Activated CD4-positive, alpha-beta memory T cell treated with anti-CD3 and anti-CD28 coated beads for 36 hours (primary cell): Measurements from ENCODE around the gene PLCD4. TPM values are rescaled to one million over a fixed set of nuclear protein-coding genes. Genes with fewer than 3 reads are reported as not detected.
A peak's percentile ranks its signal among the peaks of the same experiment; 100 is the strongest.

Source experiments
- CTCF ChIA-PET: fragments of 350-600 bp; sonication (Branson Sonifier 250); formaldehyde crosslinking; loops from one replicate; lab custom pipeline; 2021; ENCODE audit warnings: antibody characterized with exemption, inconsistent platforms; lab: Charles Lee
- POLR2A ChIA-PET: fragments of 350-600 bp; sonication (Branson Sonifier 250); formaldehyde crosslinking; loops from one replicate; lab custom pipeline; 2021; ENCODE audit warnings: antibody characterized with exemption; lab: Charles Lee
- DNase-seq: peaks from one replicate; pipeline ENCODE4 v3.0.0-alpha.2; 2020
- H3K27ac Mint-ChIP-seq: one replicate; pipeline ENCODE4 v1.8.0; 2021; ENCODE audit warnings: mixed read lengths
- H3K27me3 Mint-ChIP-seq: one replicate; pipeline ENCODE4 v1.8.0; 2021; ENCODE audit warnings: mixed read lengths
- H3K36me3 Mint-ChIP-seq: one replicate; pipeline ENCODE4 v1.8.0; 2021; ENCODE audit warnings: mixed read lengths
- H3K4me1 Mint-ChIP-seq: one replicate; pipeline ENCODE4 v1.8.0; 2021; ENCODE audit warnings: low read depth, mixed read lengths
- H3K4me3 Mint-ChIP-seq: one replicate; pipeline ENCODE4 v1.8.0; 2021; ENCODE audit warnings: mild to moderate bottlenecking, mixed read lengths
- H3K9me3 Mint-ChIP-seq: one replicate; pipeline ENCODE4 v1.8.0; 2021; ENCODE audit warnings: mixed read lengths
- intact Hi-C: fragments of 100-400 bp; cut with micrococcal nuclease; formaldehyde crosslinking; loops from one replicate; pipeline ENCODE4 v1.15.1; 2023
- total RNA-seq, 2 experiments: library from RNA; stranded (reverse); gene quantifications; one replicate each; pipeline ENCODE4 v1.2.3, GENCODE V29; 2021

PLCD4 gene
- total RNA-seq, 2 experiments from 2014 or later = 0.51 to 0.78 TPM

GRCh38 chr2:218671654-218672566 is 64.2 kb downstream of the PLCD4 start, which contains the start of the genes RNF25 and STK36:
RNF25 (minus strand) TSS chr2:218672002; CDS start chr2:218671970, 32 bp downstream.
STK36 (plus strand) TSS chr2:218672086; CDS start chr2:218672830, 744 bp downstream.
- Mint-ChIP-seq H3K9me3 (no peaks in the 10 kb centered on the region), H3K4me3 (peak within 1 kb of the TSS; percentile 96), H3K4me1 (peaks cover 22% of the 10 kb centered on the region), H3K36me3 (peaks cover 3% of the 10 kb centered on the region), H3K27ac (peak within 1 kb of the TSS; percentile 89), H3K27me3 (no peaks in the 10 kb centered on the region)
- CTCF ChIA-PET = interaction anchor here (0.6 to 5.2 kb wide), 9 partner anchors 10 to 226 kb away, joined by 3 to 38 read pairs (median 7); partner anchors contain the start of genes BCS1L, TTLL4 and ZNF142
- DNase-seq = peak; percentile 90
- intact Hi-C loops = loop anchor here (1.0 to 5.0 kb wide), 3 partner anchors 13 to 275 kb away; partner anchors contain the start of genes BCS1L, CTDSP1, TTLL4 and ZNF142
- POLR2A ChIA-PET = interaction anchor here (0.9 to 4.0 kb wide), 4 partner anchors 12 to 225 kb away, joined by 3 to 50 read pairs (median 4); partner anchors contain the start of genes BCS1L and ZNF142

GRCh38 chr2:218679119-218679518 is 71.4 kb downstream of the PLCD4 start:
- CTCF ChIA-PET = interaction anchor here (1.6 kb wide), 1 partner anchor 20 kb away, joined by 4 read pairs; the partner anchor contains the start of genes BCS1L and ZNF142
- no peak overlapping the region for H3K27ac Mint-ChIP-seq
- intact Hi-C loops = no loop called here
- POLR2A ChIA-PET = no interaction called here
- no peaks in the 10 kb centered on the region for H3K9me3 Mint-ChIP-seq
- H3K4me3 Mint-ChIP-seq = no peak overlapping the region
- no peaks in the 10 kb centered on the region for H3K27me3 Mint-ChIP-seq
- H3K36me3 Mint-ChIP-seq = peaks cover 4% of the 10 kb centered on the region
- no peaks in the 10 kb centered on the region for H3K4me1 Mint-ChIP-seq
- DNase-seq = no peak

- Mint-ChIP-seq H3K27ac (no peak overlapping the region), H3K9me3 (no peaks in the 10 kb centered on the region), H3K27me3 (no peaks in the 10 kb centered on the region), H3K36me3 (peaks cover 4% of the 10 kb centered on the region), H3K4me1 (no peaks in the 10 kb centered on the region), H3K4me3 (no peak overlapping the region)
- no peak for DNase-seq
- intact Hi-C loops = no loop called here
- ChIA-PET POLR2A (no interaction called here), CTCF (no interaction called here)
These were observed 72.4 kb downstream of the PLCD4 start for GRCh38 chr2:218680061-218680460.

Other genes with a start within 250 kb of the PLCD4 start
- gene SLC11A1, start 225.6 kb upstream of the PLCD4 start, total RNA-seq = under 1 TPM; 0.10 to 0.26 TPM
- 10 to 100 TPM; 64.4 to 69.7 TPM for gene CTDSP1, start 208.0 kb upstream of the PLCD4 start, total RNA-seq
- gene VIL1, start 188.8 kb upstream of the PLCD4 start, total RNA-seq = not detected
- 10 to 100 TPM; 27.2 to 28.7 TPM for gene USP37, start 39.5 kb upstream of the PLCD4 start, total RNA-seq
- gene CNOT9, start 39.1 kb upstream of the PLCD4 start, total RNA-seq = 10 to 100 TPM; 84.7 to 87.3 TPM
- 10 to 100 TPM; 33.7 to 34.8 TPM for gene ZNF142, start 51.7 kb downstream of the PLCD4 start, total RNA-seq
- 10 to 100 TPM; 57.1 to 64.5 TPM for gene BCS1L, start 51.8 kb downstream of the PLCD4 start, total RNA-seq
- gene RNF25, start 64.1 kb downstream of the PLCD4 start, total RNA-seq = 10 to 100 TPM; 15.2 to 15.6 TPM
- gene STK36, start 64.2 kb downstream of the PLCD4 start, total RNA-seq = 10 to 100 TPM; 15.9 to 19.0 TPM
- gene TTLL4, start 102.9 kb downstream of the PLCD4 start, total RNA-seq = 10 to 100 TPM; 30.1 to 32.1 TPM
- gene CYP27A1, start 174.2 kb downstream of the PLCD4 start, total RNA-seq = under 1 TPM in 1 of 2 experiments, not detected in 1; 0.10 TPM
- not detected for gene PRKAG3, start 223.9 kb downstream of the PLCD4 start, total RNA-seq